GM18870 (cell line): ENCODE data around the gene CCNF.
"Not testable (repeated sequence)": the region's sequence is repeated elsewhere in the genome, so short reads cannot be mapped to it uniquely, and the experiment has no call there.

ENCODE experiments used
- ATAC-seq: cut with Tn5 transposase; IDR thresholded peaks from one replicate; pipeline ENCODE4 v1.9.1; 2021; ENCODE audit warnings: moderate library complexity; ENCODE audit not compliant: unreplicated experiment

Gene CCNF

GRCh38 chr16:2471016-2471652, 41.9 kb downstream of the CCNF start, which contains the start of gene NTN3:
TSS of gene NTN3 (plus strand) at chr16:2471297. CDS start at chr16:2471702, 405 bp downstream.
- ATAC-seq = no peak

GRCh38 chr16:2471653-2472487, 42.6 kb downstream of the CCNF start:
- ATAC-seq = no peak

- no peak for ATAC-seq
Measured at GRCh38 chr16:2472488-2472864, 43.2 kb downstream of the CCNF start.

GRCh38 chr16:2472885-2473445, 43.7 kb downstream of the CCNF start:
- no peak for ATAC-seq

GRCh38 chr16:2473446-2473926, 44.2 kb downstream of the CCNF start:
- no peak for ATAC-seq

- no peak for ATAC-seq
Measured at GRCh38 chr16:2473999-2474876, 45.0 kb downstream of the CCNF start.

- no peak for ATAC-seq
Measured at GRCh38 chr16:2474877-2475412, 45.7 kb downstream of the CCNF start, which contains the start of gene TBC1D24. TSS of gene TBC1D24 (plus strand) at chr16:2475127. CDS start at chr16:2496149, 21,022 bp downstream.

GRCh38 chr16:2475413-2476344, 46.4 kb downstream of the CCNF start:
- no peak for ATAC-seq

- ATAC-seq = no peak
Measured at GRCh38 chr16:2476345-2476720, 47.1 kb downstream of the CCNF start.

- ATAC-seq = no peak
Measured at GRCh38 chr16:2476741-2477140, 47.5 kb downstream of the CCNF start.

- ATAC-seq = no peak
Measured at GRCh38 chr16:2477327-2477726, 48.1 kb downstream of the CCNF start.

- ATAC-seq = no peak
Measured at GRCh38 chr16:2478279-2478678, 49.0 kb downstream of the CCNF start.

GRCh38 chr16:2479996-2480395, 50.7 kb downstream of the CCNF start:
- ATAC-seq = not testable (repeated sequence)

GRCh38 chr16:2480948-2481347, 51.7 kb downstream of the CCNF start:
- no peak for ATAC-seq

GRCh38 chr16:2481676-2482075, 52.4 kb downstream of the CCNF start:
- ATAC-seq = no peak

- no peak for ATAC-seq
Measured at GRCh38 chr16:2482249-2482648, 53.0 kb downstream of the CCNF start.

GRCh38 chr16:2482708-2483534, 53.7 kb downstream of the CCNF start:
- no peak for ATAC-seq
